ENCODE measurements around the gene PRSS2.

The PRSS2 gene

GRCh38 chr7:142788303-142789289 is 17.8 kb downstream of the PRSS2 start:
- no peak for TF ChIP-seq CTCF (conservative IDR thresholded peaks at IDR 0.05; ENCODE audit: control insufficient read depth, insufficient read depth, low read depth, low read length)
- no peak overlapping the region for H3K4me3 ChIP-seq (ENCODE audit: control insufficient read depth, low read depth, low read length)
- no peak for DNase-seq (ENCODE audit: low read depth)

GRCh38 chr7:142789441-142789840 is 18.7 kb downstream of the PRSS2 start:
- TF ChIP-seq CTCF (conservative IDR thresholded peaks at IDR 0.05; ENCODE audit: control insufficient read depth, insufficient read depth, low read depth, low read length), result no peak
- DNase-seq (ENCODE audit: low read depth), result no peak
- no peak overlapping the region for H3K4me3 ChIP-seq (ENCODE audit: control insufficient read depth, low read depth, low read length)

- no peak overlapping the region for H3K4me3 ChIP-seq (ENCODE audit: control insufficient read depth, low read depth, low read length)
- TF ChIP-seq CTCF (conservative IDR thresholded peaks at IDR 0.05; ENCODE audit: control insufficient read depth, insufficient read depth, low read depth, low read length), result no peak
- no peak for DNase-seq (ENCODE audit: low read depth)
Measured at GRCh38 chr7:142790056-142790455, 19.3 kb downstream of the PRSS2 start.

GRCh38 chr7:142790555-142790954 is 19.8 kb downstream of the PRSS2 start:
- no peak for DNase-seq (ENCODE audit: low read depth)
- H3K4me3 ChIP-seq (ENCODE audit: control insufficient read depth, low read depth, low read length), result no peak overlapping the region
- TF ChIP-seq CTCF (conservative IDR thresholded peaks at IDR 0.05; ENCODE audit: control insufficient read depth, insufficient read depth, low read depth, low read length), result no peak

- TF ChIP-seq CTCF (conservative IDR thresholded peaks at IDR 0.05; ENCODE audit: control insufficient read depth, insufficient read depth, low read depth, low read length), result no peak
- DNase-seq (ENCODE audit: low read depth), result no peak
- H3K4me3 ChIP-seq (ENCODE audit: control insufficient read depth, low read depth, low read length), result no peak overlapping the region
Measured at GRCh38 chr7:142791502-142791901, 20.7 kb downstream of the PRSS2 start.

GRCh38 chr7:142792129-142792528 is 21.4 kb downstream of the PRSS2 start:
- no peak for TF ChIP-seq CTCF (conservative IDR thresholded peaks at IDR 0.05; ENCODE audit: control insufficient read depth, insufficient read depth, low read depth, low read length)
- no peak overlapping the region for H3K4me3 ChIP-seq (ENCODE audit: control insufficient read depth, low read depth, low read length)
- DNase-seq (ENCODE audit: low read depth), result no peak
